Ishikawa (cell line): Measurements from ENCODE around the gene HYDIN.

Source experiments
- CEBPB ChIP-seq: IDR thresholded peaks from 2 replicates; pipeline ENCODE4 v1.6.1; 2012
- CREB1 ChIP-seq: IDR thresholded peaks from 2 replicates; pipeline ENCODE4 v1.6.1; 2012; ENCODE audit warnings: low read depth
- EGR1 ChIP-seq: IDR thresholded peaks from 2 replicates; pipeline ENCODE4 v1.6.1; 2012
- EP300 ChIP-seq: IDR thresholded peaks from 2 replicates; pipeline ENCODE4 v1.6.1; 2012; ENCODE audit warnings: borderline replicate concordance
- FOXM1 ChIP-seq: IDR thresholded peaks from 2 replicates; pipeline ENCODE4 v1.6.1; 2012; ENCODE audit warnings: low read depth, borderline replicate concordance
- NFIC ChIP-seq: IDR thresholded peaks from 2 replicates; pipeline ENCODE4 v1.6.1; 2012
- RAD21 ChIP-seq: IDR thresholded peaks from 2 replicates; pipeline ENCODE4 v1.6.1; 2012; ENCODE audit warnings: low read depth
- TAF1 ChIP-seq: IDR thresholded peaks from 2 replicates; pipeline ENCODE4 v1.6.1; 2012; ENCODE audit warnings: low read depth, mild to moderate bottlenecking
- TCF12 ChIP-seq: IDR thresholded peaks from 2 replicates; pipeline ENCODE4 v1.6.1; 2012; ENCODE audit warnings: low read depth
- TEAD4 ChIP-seq: IDR thresholded peaks from 2 replicates; pipeline ENCODE4 v1.6.1; 2012
- YY1 ChIP-seq: IDR thresholded peaks from 2 replicates; pipeline ENCODE4 v1.6.1; 2012; ENCODE audit warnings: low read depth
- ZBTB7A ChIP-seq: IDR thresholded peaks from 2 replicates; pipeline ENCODE4 v1.6.1; 2012; ENCODE audit warnings: low read depth
- TF ChIP-seq, protein P1 (sequence below): IDR thresholded peaks from 2 replicates; pipeline ENCODE4 v1.6.1; 2012
- TF ChIP-seq, protein P2 (sequence below): IDR thresholded peaks from 2 replicates; pipeline ENCODE4 v1.6.1; 2012; ENCODE audit warnings: low read depth, mild to moderate bottlenecking
- TF ChIP-seq, protein P3 (sequence below): IDR thresholded peaks from 2 replicates; pipeline ENCODE4 v1.6.1; 2012

HYDIN gene

DNA sequence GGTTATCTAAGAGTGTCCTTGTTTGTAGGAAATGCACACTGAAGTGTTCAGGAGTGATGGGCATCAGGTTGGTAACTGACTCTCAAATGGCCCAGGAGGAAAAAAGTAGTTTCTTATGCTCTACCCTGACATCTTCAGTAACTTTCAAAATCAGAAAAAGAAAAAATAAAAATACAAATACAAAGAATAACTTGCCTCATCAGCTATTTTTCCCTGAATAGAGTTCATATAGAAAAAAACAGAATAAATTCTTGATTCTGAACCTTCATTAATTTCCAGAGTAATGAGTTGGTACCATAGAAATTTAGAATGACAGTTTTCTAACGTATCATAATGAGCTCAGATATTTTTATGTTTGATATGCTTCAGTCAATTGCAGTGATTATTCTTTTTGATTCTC, 27.2 kb upstream of the HYDIN start:
- TF ChIP-seq EP300 (no peak), YY1 (no peak), CREB1 (no peak), TEAD4 (no peak)

DNA sequence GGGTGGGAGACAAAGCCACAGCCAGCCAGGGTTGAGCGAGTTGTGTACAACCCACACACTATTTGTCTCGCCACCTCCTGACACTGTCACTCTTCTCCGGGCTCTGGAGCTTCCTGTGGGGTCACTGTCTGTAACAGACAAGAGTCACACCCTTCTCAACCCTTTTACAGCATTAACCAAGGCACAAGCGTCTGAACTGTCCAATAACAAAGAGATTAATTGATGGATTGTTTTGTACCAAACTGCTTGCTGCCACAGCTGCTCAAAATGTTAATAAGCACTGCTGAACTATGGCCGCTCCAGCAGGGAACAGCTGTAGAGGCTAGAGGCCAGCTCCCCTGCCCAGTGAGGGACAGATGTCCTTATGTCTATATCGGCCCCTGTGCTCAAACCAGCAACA, 25.2 kb upstream of the HYDIN start:
- TF ChIP-seq CREB1: no peak
- no peak for TF ChIP-seq TCF12
- TF ChIP-seq, protein P1, sequence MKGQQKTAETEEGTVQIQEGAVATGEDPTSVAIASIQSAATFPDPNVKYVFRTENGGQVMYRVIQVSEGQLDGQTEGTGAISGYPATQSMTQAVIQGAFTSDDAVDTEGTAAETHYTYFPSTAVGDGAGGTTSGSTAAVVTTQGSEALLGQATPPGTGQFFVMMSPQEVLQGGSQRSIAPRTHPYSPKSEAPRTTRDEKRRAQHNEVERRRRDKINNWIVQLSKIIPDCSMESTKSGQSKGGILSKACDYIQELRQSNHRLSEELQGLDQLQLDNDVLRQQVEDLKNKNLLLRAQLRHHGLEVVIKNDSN: no peak
- TF ChIP-seq, protein P2, sequence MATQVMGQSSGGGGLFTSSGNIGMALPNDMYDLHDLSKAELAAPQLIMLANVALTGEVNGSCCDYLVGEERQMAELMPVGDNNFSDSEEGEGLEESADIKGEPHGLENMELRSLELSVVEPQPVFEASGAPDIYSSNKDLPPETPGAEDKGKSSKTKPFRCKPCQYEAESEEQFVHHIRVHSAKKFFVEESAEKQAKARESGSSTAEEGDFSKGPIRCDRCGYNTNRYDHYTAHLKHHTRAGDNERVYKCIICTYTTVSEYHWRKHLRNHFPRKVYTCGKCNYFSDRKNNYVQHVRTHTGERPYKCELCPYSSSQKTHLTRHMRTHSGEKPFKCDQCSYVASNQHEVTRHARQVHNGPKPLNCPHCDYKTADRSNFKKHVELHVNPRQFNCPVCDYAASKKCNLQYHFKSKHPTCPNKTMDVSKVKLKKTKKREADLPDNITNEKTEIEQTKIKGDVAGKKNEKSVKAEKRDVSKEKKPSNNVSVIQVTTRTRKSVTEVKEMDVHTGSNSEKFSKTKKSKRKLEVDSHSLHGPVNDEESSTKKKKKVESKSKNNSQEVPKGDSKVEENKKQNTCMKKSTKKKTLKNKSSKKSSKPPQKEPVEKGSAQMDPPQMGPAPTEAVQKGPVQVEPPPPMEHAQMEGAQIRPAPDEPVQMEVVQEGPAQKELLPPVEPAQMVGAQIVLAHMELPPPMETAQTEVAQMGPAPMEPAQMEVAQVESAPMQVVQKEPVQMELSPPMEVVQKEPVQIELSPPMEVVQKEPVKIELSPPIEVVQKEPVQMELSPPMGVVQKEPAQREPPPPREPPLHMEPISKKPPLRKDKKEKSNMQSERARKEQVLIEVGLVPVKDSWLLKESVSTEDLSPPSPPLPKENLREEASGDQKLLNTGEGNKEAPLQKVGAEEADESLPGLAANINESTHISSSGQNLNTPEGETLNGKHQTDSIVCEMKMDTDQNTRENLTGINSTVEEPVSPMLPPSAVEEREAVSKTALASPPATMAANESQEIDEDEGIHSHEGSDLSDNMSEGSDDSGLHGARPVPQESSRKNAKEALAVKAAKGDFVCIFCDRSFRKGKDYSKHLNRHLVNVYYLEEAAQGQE: no peak
- TF ChIP-seq RAD21: no peak
- TF ChIP-seq TEAD4: no peak
- TF ChIP-seq EP300: no peak
- no peak for TF ChIP-seq NFIC

DNA sequence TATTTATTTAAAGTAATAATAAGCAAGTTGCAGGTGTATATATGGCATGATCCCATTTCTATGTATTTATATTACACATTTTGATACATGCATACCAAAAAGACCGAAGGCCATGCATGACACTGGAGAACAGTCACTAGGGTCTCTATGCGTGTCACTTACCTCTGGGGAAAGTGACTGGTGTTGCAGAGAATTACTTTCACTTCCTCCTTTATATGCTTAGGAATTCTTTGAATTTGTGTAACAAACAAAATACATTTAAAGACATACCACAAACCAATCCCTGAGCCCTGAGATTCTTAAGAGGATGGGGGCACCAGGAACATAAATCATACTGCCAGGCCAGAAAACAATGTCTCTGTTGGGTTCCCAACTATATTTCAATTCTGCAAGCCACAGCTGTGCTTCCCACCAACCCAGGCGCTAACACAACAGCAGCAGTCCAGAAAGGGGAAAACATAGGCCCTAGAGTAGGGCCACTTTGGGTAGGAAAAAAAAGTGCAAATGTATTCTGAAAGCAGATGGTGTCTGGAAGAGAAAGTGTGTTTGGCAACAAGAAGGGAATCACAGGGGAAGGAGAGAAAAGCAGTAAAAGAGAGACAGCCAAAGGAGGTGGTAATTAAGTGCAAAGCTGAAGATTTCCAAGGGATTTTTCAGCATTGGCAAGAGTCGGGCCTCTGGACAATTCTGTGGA, 24.5 kb upstream of the HYDIN start:
- TF ChIP-seq FOXM1 (no peak), CEBPB (no peak), EGR1 (no peak), TEAD4 (no peak), EP300 (no peak), RAD21 (no peak)
- TF ChIP-seq, protein P1: no peak
- TF ChIP-seq, protein P2: no peak

DNA sequence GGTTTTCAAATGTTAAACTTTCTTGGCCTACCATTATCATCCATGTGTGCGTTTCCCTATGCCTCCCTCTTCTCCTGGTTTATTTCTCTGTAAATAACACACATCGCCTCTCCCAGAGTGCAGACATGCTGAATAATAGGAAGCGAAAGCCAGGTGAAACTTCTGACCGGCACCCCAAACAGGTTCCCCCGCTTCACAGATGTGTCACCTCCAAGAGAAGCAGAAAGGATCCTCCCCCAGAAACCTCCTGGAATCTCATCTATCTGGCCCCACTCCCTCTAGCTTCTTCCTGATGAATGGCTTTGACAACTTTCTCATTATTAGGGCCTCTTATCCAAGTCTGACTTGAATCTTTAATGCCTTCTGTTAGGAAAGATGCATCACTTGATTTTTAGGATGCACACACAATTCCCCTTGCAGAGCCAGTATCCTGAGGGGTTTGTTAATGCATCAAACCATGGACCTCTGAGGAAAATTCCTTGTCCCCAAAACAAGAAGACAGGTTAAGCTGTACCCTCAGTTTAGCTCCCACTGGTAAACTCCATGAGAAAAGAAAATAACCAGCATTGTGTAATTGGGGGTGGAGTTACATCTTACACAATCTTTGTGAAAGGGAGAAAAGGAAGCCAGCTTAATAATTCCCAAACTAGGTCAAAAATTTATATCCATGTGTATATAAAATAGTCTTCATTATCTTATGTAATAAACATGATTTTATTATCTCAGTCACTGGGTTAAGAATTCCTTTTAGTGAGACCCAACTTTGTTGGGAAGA, 20.1 kb upstream of the HYDIN start:
- TF ChIP-seq YY1 (no peak), TAF1 (no peak), EGR1 (no peak), CEBPB (no peak), FOXM1 (no peak), TEAD4 (no peak), ZBTB7A (no peak), EP300 (no peak), TCF12 (no peak), RAD21 (no peak), NFIC (no peak), CREB1 (no peak)
- TF ChIP-seq, protein P2: no peak
- TF ChIP-seq, protein P3, sequence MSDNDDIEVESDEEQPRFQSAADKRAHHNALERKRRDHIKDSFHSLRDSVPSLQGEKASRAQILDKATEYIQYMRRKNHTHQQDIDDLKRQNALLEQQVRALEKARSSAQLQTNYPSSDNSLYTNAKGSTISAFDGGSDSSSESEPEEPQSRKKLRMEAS: no peak
- TF ChIP-seq, protein P1: no peak
